Measurements from ENCODE around the gene TRAF7.

Gene TRAF7

GRCh38 chr16:2194166-2194834 lies 38.7 kb downstream of the TRAF7 start:
- ATAC-seq (ENCODE audit: insufficient read depth, low read depth) (no peak), DNase-seq (no peak)

GRCh38 chr16:2194852-2195321 lies 39.3 kb downstream of the TRAF7 start:
- Histone ChIP-seq H2AFZ (ENCODE audit: low read depth, low read length) (no peak overlapping the region), H4K20me1 (ENCODE audit: insufficient read depth, low read length) (peaks cover 16% of the 10 kb centered on the region), H3K27me3 (ENCODE audit: insufficient read depth, low read length, poor library complexity) (peaks cover 49% of the 10 kb centered on the region), H3K4me2 (ENCODE audit: insufficient read depth, low read length) (no peak overlapping the region), H3K79me2 (ENCODE audit: insufficient read depth, low read length) (no peaks in the 10 kb centered on the region), H3K4me1 (ENCODE audit: insufficient read depth, low read length) (peaks cover 12% of the 10 kb centered on the region), H3K27ac (ENCODE audit: low read length) (no peak overlapping the region), H3K4me3 (ENCODE audit: low read depth in 1 of 2, low read length in 2 of 2) (no peak overlapping the region), H3K36me3 (ENCODE audit: insufficient read depth, low read length) (no peaks in the 10 kb centered on the region), H3K9me3 (ENCODE audit: insufficient read depth, low read length, severe bottlenecking) (no peaks in the 10 kb centered on the region), H3K9ac (ENCODE audit: low read depth, low read length) (no peak overlapping the region)
- ATAC-seq (ENCODE audit: insufficient read depth, low read depth) (peak; percentile 44; the same call in 2 of the 3 replicates), DNase-seq (peak; percentile 46)
- TF ChIP-seq, protein P1, sequence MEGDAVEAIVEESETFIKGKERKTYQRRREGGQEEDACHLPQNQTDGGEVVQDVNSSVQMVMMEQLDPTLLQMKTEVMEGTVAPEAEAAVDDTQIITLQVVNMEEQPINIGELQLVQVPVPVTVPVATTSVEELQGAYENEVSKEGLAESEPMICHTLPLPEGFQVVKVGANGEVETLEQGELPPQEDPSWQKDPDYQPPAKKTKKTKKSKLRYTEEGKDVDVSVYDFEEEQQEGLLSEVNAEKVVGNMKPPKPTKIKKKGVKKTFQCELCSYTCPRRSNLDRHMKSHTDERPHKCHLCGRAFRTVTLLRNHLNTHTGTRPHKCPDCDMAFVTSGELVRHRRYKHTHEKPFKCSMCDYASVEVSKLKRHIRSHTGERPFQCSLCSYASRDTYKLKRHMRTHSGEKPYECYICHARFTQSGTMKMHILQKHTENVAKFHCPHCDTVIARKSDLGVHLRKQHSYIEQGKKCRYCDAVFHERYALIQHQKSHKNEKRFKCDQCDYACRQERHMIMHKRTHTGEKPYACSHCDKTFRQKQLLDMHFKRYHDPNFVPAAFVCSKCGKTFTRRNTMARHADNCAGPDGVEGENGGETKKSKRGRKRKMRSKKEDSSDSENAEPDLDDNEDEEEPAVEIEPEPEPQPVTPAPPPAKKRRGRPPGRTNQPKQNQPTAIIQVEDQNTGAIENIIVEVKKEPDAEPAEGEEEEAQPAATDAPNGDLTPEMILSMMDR (IDR thresholded peaks at IDR 0.05; ENCODE audit: borderline replicate concordance, extremely low read depth, low read length, poor library complexity, severe bottlenecking) = peak; percentile 65
- TF ChIP-seq EZH2 (IDR thresholded peaks at IDR 0.05; ENCODE audit: borderline replicate concordance, low read depth, low read length, severe bottlenecking) = no peak

More at GRCh38 chr16:2194166-2194834, 38.7 kb downstream of the TRAF7 start:
- Histone ChIP-seq H3K36me3 (ENCODE audit: insufficient read depth, low read length) (no peaks in the 10 kb centered on the region), H4K20me1 (ENCODE audit: insufficient read depth, low read length) (peaks cover 16% of the 10 kb centered on the region), H3K79me2 (ENCODE audit: insufficient read depth, low read length) (no peaks in the 10 kb centered on the region), H2AFZ (ENCODE audit: low read depth, low read length) (no peak overlapping the region), H3K4me3 (ENCODE audit: low read depth in 1 of 2, low read length in 2 of 2) (no peak overlapping the region), H3K9me3 (ENCODE audit: insufficient read depth, low read length, severe bottlenecking) (no peaks in the 10 kb centered on the region), H3K9ac (ENCODE audit: low read depth, low read length) (no peak overlapping the region), H3K4me2 (ENCODE audit: insufficient read depth, low read length) (no peak overlapping the region), H3K27me3 (ENCODE audit: insufficient read depth, low read length, poor library complexity) (peaks cover 49% of the 10 kb centered on the region), H3K4me1 (ENCODE audit: insufficient read depth, low read length) (peaks cover 12% of the 10 kb centered on the region), H3K27ac (ENCODE audit: low read length) (no peak overlapping the region)
- TF ChIP-seq EZH2 (IDR thresholded peaks at IDR 0.05; ENCODE audit: borderline replicate concordance, low read depth, low read length, severe bottlenecking) = no peak
- TF ChIP-seq, protein P1 (IDR thresholded peaks at IDR 0.05; ENCODE audit: borderline replicate concordance, extremely low read depth, low read length, poor library complexity, severe bottlenecking) = no peak

DNA sequence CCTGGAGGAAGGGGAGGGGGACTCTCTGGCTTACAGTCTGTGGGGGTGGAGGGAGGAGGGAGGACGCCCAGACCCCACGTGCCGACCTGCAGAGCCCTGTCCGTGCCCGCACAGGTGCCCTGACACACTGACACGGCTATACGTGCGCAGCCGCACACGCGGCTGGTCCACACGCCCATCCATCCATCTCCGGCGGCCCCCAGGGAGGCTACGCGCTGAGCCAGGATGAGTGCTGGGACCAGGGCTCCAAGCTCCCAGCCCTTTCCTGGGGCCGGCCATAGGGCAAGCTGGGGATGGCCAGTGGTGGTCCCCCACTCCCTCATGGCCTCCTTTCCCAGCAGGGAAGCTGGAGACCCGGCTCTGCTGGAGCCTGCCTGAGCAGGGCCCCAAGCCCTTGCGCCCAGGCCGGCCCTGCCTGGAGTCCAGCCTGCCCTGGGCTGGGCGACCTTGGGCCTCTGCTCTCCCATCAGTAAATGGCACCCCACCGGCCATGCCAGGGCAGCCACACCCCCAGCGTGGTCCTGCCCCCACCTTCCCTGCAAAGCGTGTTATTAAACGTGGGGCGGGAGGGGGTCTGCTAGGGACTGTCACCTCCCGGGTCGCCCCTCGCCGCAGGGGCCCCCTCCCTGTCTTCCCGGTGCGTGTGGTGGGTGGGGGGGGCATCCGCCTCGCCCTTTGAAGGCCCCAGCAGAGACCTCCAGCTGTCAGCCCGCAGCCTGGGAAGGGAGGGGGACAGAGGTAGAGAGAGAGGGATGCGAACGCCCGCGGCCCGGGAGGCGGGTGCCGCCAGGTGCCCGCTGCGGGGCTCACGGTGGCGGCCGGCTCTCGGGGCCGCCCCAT lies 40.0 kb downstream of the TRAF7 start:
- Histone ChIP-seq H3K9ac (ENCODE audit: low read depth, low read length) (peak overlapping the region; percentile 45; the same call in 1 of the 2 replicates), H3K4me2 (ENCODE audit: insufficient read depth, low read length) (peak overlapping the region; percentile 69), H2AFZ (ENCODE audit: low read depth, low read length) (no peak overlapping the region), H3K27me3 (ENCODE audit: insufficient read depth, low read length, poor library complexity) (peaks cover 49% of the 10 kb centered on the region), H3K27ac (ENCODE audit: low read length) (no peak overlapping the region), H3K4me1 (ENCODE audit: insufficient read depth, low read length) (peaks cover 12% of the 10 kb centered on the region), H3K79me2 (ENCODE audit: insufficient read depth, low read length) (no peaks in the 10 kb centered on the region), H3K36me3 (ENCODE audit: insufficient read depth, low read length) (no peaks in the 10 kb centered on the region), H3K4me3 (ENCODE audit: low read depth in 1 of 2, low read length in 2 of 2) (peak overlapping the region in 1 of 2 experiments; percentile 51; a peak in 2 of 4 replicates), H3K9me3 (ENCODE audit: insufficient read depth, low read length, severe bottlenecking) (no peaks in the 10 kb centered on the region), H4K20me1 (ENCODE audit: insufficient read depth, low read length) (peaks cover 16% of the 10 kb centered on the region)
- ATAC-seq (ENCODE audit: insufficient read depth, low read depth) (peak; percentile 70), DNase-seq (peak; percentile 77)
- TF ChIP-seq, protein P1 (IDR thresholded peaks at IDR 0.05; ENCODE audit: borderline replicate concordance, extremely low read depth, low read length, poor library complexity, severe bottlenecking) = no peak
- TF ChIP-seq EZH2 (IDR thresholded peaks at IDR 0.05; ENCODE audit: borderline replicate concordance, low read depth, low read length, severe bottlenecking) = peak; percentile 89

All from DND-41 (cell line).